AG04450 (cell line): ENCODE measurements around the gene HILPDA. TPM values are rescaled to one million over a fixed set of nuclear protein-coding genes. Genes with fewer than 3 reads are reported as not detected.

Source experiments
- CTCF ChIA-PET: fragments of 300-600, 350-600 bp; formaldehyde crosslinking; extraction: SDS; loops from one replicate; lab custom pipeline; 2022; ENCODE audit warnings: antibody characterized with exemption, inconsistent platforms; lab: Charles Lee
- POLR2A ChIA-PET: fragments of 350-600 bp; formaldehyde crosslinking; extraction: SDS; loops from one replicate; lab custom pipeline; 2021; ENCODE audit warnings: antibody characterized with exemption, inconsistent platforms; lab: Yijun Ruan, JAX
- DNase-seq: peaks from one replicate; pipeline ENCODE4 v3.0.0-alpha.2; 2011; ENCODE audit warnings: low read depth, low spot score
- H3K27ac ChIP-seq: one replicate; pipeline ENCODE4 v1.5.1; 2012; ENCODE audit warnings: low read depth, low read length, control low read depth
- H3K27me3 ChIP-seq: one replicate; pipeline ENCODE4 v1.6.0; 2012; ENCODE audit warnings: low read length; ENCODE audit not compliant: control insufficient read depth, insufficient read depth
- H3K4me3 ChIP-seq: 2 replicates; pipeline ENCODE4 v1.5.1; 2011; ENCODE audit warnings: mild to moderate bottlenecking, low read depth, low read length, control low read depth
- H3K9me3 ChIP-seq: 2 replicates; pipeline ENCODE4 v1.5.1; 2012; ENCODE audit warnings: low read length; ENCODE audit not compliant: control insufficient read depth, insufficient read depth
- CTCF ChIP-seq: IDR thresholded peaks from 2 replicates; pipeline ENCODE4 v1.5.1; 2011; ENCODE audit warnings: low read depth, low read length, control low read depth, inconsistent platforms
- polyA minus RNA-seq: library from RNA; depleted of rRNA, polyadenylated mRNA; stranded (reverse); fragments of >200 nt; gene quantifications from 2 replicates; pipeline ENCODE4 v1.2.3, GENCODE V29; 2011; rRNA and poly(A)+ RNA removed
- polyA plus RNA-seq: library from polyadenylated mRNA; depleted of rRNA; stranded (reverse); fragments of >200 nt; gene quantifications from 2 replicates; pipeline ENCODE4 v1.2.3, GENCODE V29; 2011; rRNA removed

The HILPDA gene
- 15.9 and 17.8 TPM in 2 replicates for polyA plus RNA-seq
- polyA minus RNA-seq, result 14.0 and 15.8 TPM in 2 replicates

DNA sequence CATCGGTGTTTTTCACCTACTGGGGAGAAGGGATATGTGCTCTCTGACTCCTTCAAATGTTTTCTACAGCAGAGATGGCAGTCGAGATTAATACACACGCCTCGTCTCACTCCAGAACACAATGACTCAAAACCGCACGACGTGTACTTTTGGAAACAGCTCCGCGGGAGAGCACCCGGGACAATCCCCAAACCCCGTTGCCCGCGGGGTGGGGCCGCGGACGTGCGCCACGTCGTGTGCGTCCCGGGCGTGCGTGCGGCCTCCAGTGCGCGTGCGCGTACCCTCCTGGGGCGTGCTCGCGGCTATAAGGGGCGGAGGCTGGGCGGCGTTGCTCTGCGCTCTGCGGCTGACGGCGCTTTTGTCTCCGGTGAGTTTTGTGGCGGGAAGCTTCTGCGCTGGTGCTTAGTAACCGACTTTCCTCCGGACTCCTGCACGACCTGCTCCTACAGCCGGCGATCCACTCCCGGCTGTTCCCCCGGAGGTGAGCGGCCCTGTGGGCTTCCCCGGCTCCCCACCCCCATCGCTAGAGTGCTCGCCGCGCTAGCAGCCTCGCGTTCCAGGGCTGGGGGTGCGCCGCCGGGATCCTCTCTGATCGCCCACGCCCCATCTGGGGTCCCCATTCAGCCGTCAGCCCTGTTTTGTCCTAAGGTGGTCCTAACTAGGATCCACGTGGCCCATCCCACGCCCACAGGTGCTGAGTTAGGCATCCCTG, at the start of gene HILPDA:
HILPDA (plus strand) TSS at position 336 of the 712 bp plus-strand sequence. CDS start 1,391 bp downstream, outside the sequence.
- CTCF ChIA-PET, result interaction anchor here (1.0 to 6.4 kb wide), 3 partner anchors 16 to 28 kb away, joined by 3 to 110 read pairs (median 5); no protein-coding TSS in a partner anchor
- Histone ChIP-seq H3K27me3 (peaks cover 4% of the 10 kb centered on the region), H3K9me3 (no peaks in the 10 kb centered on the region), H3K27ac (peak within 1 kb of the TSS; percentile 97), H3K4me3 (peak within 1 kb of the TSS; percentile 100)
- peak; percentile 27; the same call in 1 of the 2 replicates for TF ChIP-seq CTCF
- POLR2A ChIA-PET, result interaction anchor here (0.7 to 1.6 kb wide), 5 partner anchors 12 to 354 kb away, joined by 3 to 8 read pairs (median 3); partner anchors contain the start of gene IMPDH1
- DNase-seq, result peak; percentile 80

DNA sequence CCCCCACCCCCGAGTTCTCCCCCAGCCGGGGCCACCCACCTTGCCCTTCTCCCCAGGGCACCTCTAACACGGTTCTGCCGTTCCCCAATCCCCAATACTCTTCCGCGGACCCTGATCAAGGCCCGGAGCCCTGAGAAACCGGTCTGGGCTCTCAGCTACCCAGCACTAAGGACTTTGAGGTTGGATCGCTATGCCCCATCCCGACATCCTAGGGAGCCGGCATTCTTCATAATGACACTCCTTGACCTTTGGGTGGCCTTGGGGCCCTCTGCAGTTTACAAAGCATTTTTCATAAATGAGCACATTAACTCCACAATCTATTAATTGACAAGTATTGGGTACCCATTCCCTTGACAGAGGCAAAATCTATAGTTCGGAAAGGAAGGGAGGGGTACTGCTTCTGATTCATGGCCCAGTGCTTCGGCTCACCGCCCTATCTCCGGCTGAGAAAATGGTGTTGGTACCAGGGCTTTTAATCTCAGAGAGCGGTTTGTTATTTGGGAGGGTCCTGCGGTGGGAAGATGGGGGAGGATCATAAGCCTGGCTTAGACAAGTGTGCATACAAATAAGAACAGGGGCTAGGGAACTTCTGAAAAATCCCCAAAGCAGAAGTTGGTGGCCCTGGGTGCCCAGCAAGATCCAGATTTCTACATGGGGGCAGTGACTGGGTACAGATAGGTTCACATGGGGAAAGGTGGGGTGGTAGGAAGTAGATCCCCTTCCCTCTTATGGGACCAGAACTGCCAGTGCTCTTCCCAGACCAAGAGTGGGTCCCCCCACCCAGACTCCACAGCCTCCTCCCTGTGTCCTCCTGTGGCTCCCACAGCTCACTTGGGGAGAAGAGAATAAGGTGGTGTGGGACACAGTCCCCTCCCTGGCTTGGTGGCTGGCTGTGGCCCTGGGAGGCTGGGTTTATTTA, 49.1 kb upstream of the HILPDA start:
- POLR2A ChIA-PET, result no interaction called here
- H3K4me3 ChIP-seq, result peak overlapping the region; percentile 41
- H3K27ac ChIP-seq, result no peak overlapping the region
- no peaks in the 10 kb centered on the region for H3K27me3 ChIP-seq
- no peak for TF ChIP-seq CTCF
- CTCF ChIA-PET, result interaction anchor here (3.3 to 3.4 kb wide), 2 partner anchors 19 to 21 kb away, joined by 11 to 32 read pairs; no protein-coding TSS in a partner anchor
- DNase-seq, result no peak
- H3K9me3 ChIP-seq, result no peaks in the 10 kb centered on the region

GRCh38 chr7:128407233-128407589, 48.5 kb upstream of the HILPDA start:
- DNase-seq, result no peak
- ChIA-PET CTCF (interaction anchor here (1.4 to 3.4 kb wide), 5 partner anchors 9 to 60 kb away, joined by 3 to 32 read pairs (median 11); no protein-coding TSS in a partner anchor), POLR2A (no interaction called here)
- Histone ChIP-seq H3K27ac (no peak overlapping the region), H3K27me3 (no peaks in the 10 kb centered on the region), H3K4me3 (no peak overlapping the region), H3K9me3 (no peaks in the 10 kb centered on the region)
- no peak for TF ChIP-seq CTCF

GRCh38 chr7:128407751-128408708, 47.6 kb upstream of the HILPDA start:
- no peak for TF ChIP-seq CTCF
- POLR2A ChIA-PET, result no interaction called here
- H3K4me3 ChIP-seq, result no peak overlapping the region

More at GRCh38 chr7:128407751-128408708, 47.6 kb upstream of the HILPDA start:
- CTCF ChIA-PET, result interaction anchor here (1.4 to 3.4 kb wide), 5 partner anchors 10 to 61 kb away, joined by 3 to 32 read pairs (median 11); no protein-coding TSS in a partner anchor
- Histone ChIP-seq H3K9me3 (no peaks in the 10 kb centered on the region), H3K27ac (peak overlapping the region; percentile 34), H3K27me3 (no peaks in the 10 kb centered on the region)
- no peak for DNase-seq
